Lower leg skin (tissue), 3 donors: Measurements from ENCODE around the gene BTBD7.

Experiments
- POLR2A ChIP-seq, 2 donors: fragments of 450-650 bp; IDR thresholded peaks; one replicate each; pipeline ENCODE4 v1.6.1; 2016 to 2017; ENCODE audit warnings: antibody characterized with exemption in 2 of 2, mild to moderate bottlenecking in 1 of 2, moderate library complexity in 1 of 2
- TF ChIP-seq, protein P1 (sequence below), 3 donors: fragments of 450-650 bp; IDR thresholded peaks; one replicate each; pipeline ENCODE4 v1.5.1; 2016; ENCODE audit warnings: antibody characterized with exemption in 3 of 3, mild to moderate bottlenecking in 3 of 3, moderate library complexity in 2 of 3

DNA sequence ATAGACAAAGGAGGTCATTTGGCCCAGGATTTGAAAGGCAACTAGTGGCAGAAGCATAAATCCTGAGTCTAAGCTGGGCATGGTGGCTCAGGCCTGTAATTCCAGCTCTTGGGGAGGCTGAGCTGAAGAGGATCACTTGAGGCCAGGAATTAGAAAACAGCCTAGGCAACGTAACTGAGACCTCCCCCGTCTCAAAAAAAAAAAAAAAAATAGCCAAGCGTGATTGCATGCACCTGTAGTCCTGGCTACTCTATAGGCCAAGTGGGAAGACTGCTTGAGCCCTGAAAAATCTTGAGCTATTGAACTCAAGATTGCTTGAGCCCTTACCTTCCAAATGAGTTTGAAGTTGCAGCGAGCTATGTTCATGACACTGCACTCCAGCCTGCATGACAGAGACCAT is 133.8 kb downstream of the BTBD7 start:
- TF ChIP-seq, protein P1, sequence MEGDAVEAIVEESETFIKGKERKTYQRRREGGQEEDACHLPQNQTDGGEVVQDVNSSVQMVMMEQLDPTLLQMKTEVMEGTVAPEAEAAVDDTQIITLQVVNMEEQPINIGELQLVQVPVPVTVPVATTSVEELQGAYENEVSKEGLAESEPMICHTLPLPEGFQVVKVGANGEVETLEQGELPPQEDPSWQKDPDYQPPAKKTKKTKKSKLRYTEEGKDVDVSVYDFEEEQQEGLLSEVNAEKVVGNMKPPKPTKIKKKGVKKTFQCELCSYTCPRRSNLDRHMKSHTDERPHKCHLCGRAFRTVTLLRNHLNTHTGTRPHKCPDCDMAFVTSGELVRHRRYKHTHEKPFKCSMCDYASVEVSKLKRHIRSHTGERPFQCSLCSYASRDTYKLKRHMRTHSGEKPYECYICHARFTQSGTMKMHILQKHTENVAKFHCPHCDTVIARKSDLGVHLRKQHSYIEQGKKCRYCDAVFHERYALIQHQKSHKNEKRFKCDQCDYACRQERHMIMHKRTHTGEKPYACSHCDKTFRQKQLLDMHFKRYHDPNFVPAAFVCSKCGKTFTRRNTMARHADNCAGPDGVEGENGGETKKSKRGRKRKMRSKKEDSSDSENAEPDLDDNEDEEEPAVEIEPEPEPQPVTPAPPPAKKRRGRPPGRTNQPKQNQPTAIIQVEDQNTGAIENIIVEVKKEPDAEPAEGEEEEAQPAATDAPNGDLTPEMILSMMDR (IDR thresholded peaks at IDR 0.05): no peak
- TF ChIP-seq POLR2A (IDR thresholded peaks at IDR 0.05): no peak
